NB4 (cell line): Measurements from ENCODE around the gene GAS2.

Experiments
- CTCF ChIP-seq: IDR thresholded peaks from one replicate; pipeline ENCODE4 v1.5.1; 2012; ENCODE audit warnings: low read depth, low read length
- MAX ChIP-seq: IDR thresholded peaks from 2 replicates; pipeline ENCODE4 v1.6.1; 2011; ENCODE audit warnings: low read depth, low read length
- MYC ChIP-seq: IDR thresholded peaks from 2 replicates; pipeline ENCODE4 v1.6.1; 2011; ENCODE audit warnings: low read depth, low read length
- POLR2A ChIP-seq: IDR thresholded peaks from 2 replicates; pipeline ENCODE4 v1.6.1; 2011; ENCODE audit warnings: mild to moderate bottlenecking; ENCODE audit not compliant: insufficient read length; ENCODE audit errors: extremely low read depth

- no peak for TF ChIP-seq CTCF
- no peak for TF ChIP-seq MAX
- no peak for TF ChIP-seq POLR2A
- no peak for TF ChIP-seq MYC
Measured at GRCh38 chr11:22685111-22685510, 18.7 kb downstream of the GAS2 start.
